Renal cortex interstitium (tissue), 11 donors: Measurements from ENCODE around the gene P2RY2. TPM values are rescaled to one million over a fixed set of nuclear protein-coding genes. Genes with fewer than 3 reads are reported as not detected.
"Not testable (repeated sequence)": the region's sequence is repeated elsewhere in the genome, so short reads cannot be mapped to it uniquely, and the experiment has no call there.

ENCODE experiments used
- DNase-seq, 11 donors: peaks; one replicate each; pipeline ENCODE4 v3.0.0-alpha.2; 2013; ENCODE audit warnings: low read depth in 9 of 11, low spot score in 4 of 11; ENCODE audit errors: extremely low read depth in 1 of 11
- polyA plus RNA-seq, 3 donors: library from polyadenylated mRNA; unstranded; fragments of 120-200 nt; gene quantifications; one replicate each; pipeline ENCODE4 v1.2.1, GENCODE V29; 2013; ENCODE audit not compliant: insufficient read length in 3 of 3

The P2RY2 gene
- polyA plus RNA-seq, 3 donors = 0.50 to 1.1 (median 0.55) TPM

DNA sequence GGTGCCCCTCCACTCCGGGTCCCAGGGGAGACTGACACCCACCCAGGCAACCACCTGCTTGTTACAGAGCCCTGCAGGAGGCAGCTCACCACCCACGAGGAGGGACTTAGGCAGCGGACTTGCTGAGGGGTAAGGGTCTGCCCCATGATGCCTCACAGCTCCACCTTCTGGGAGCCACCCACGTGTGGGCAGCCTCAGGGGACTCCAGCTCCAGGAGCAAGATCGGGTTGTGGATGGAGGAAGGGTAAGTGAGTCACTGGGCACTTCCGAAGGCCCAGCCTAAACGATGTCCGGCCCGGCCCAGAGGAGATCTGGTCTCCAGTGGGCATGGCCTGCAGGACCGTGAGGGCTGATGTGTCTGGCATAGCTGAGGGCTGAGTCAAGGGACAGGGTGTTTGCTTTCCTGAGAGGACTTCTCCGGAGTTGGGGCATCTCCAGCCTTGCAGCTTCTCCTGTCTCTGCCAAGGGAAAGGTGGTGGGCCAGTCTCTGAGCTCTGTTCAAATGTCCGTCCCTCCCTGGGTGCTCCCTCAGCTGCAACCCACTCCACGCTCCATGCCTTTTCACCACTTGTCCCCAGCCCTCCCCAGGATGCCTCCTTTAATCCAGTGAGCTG, 32.3 kb upstream of the P2RY2 start:
- DNase-seq = no peak

DNA sequence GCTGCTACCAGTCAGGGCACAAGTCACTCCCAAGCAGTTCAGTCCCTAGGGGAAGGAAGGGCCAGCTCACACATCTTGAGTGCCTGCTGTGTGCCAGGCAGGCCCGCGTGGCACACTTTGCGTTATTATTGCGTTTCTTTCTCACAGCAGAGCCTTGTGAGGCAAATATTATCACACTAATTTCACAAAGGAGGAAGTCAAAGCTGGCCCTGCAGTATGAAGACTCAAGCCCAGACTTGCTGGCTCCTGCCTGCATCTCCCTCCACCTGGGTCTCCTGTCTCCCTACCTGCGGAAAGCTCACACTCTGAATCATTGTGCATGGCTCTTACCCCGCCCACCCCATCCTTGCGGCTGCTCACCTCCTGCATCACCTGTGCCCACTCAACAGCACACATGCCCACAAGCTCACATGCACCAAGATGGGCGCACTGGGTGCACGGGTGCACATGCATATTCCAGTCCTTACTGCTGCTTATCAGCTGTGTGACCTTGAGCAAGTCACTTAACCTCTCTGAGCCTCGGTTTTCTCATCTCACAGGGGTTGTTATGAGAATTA, 31.7 kb upstream of the P2RY2 start:
- no peak for DNase-seq

DNA sequence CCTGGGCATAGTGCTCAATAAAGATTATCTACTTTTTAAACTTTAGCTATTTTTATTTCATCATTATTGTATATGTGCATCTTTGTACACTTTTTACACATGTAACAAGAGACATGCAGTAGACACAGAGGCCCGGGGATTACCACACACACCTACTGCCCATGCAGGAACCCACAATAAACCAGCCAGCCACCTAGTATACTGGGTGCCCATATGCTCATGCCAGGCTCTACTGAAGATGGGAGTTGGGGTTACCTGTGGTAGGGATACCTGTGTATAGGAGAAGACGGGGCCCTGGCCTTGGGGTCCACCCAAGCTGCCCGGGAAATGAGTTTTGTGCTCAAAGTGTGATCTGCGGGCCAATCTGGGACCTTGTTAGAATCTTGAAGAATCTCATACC, 31.2 kb upstream of the P2RY2 start:
- DNase-seq = no peak

DNA sequence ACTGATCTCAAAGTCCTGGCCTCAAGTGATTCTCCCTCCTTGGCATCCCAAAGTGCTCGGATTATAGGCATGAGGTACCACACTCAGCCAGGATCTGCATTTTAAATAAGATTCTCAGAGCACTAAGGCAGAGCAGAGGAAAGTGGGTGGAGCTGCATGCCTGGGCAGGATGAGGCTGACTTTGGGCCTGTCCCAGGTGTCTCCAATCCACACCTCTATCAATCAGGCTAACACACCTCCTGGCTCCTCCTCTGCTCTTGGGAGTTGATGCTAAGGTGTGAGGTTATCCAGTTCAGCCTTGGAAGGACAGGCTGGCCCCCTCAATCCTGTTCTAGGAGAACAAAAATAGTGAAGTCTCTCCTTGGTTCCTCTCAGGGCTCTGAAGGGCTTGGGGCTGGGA, 30.2 kb upstream of the P2RY2 start:
- no peak for DNase-seq

DNA sequence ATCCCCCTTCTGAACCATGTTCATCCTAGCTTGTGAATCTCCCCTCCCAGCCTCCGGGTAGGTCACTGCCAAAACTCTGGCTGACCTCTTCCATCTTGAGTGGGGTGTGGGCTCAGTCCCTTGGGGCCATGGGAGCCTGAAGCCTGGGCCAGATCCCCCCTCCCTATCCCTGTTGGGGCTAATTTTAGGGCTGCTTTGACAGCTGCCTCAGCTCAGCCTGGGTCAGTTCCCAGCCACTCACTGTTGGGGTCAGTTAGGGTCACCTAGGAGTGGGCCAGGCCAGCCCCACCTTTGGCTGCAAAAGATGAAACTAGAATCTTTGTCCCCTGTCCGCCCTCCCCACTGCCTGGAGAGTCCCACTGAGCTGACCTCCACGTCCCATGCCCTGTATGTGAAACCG, 29.8 kb upstream of the P2RY2 start:
- DNase-seq = no peak

DNA sequence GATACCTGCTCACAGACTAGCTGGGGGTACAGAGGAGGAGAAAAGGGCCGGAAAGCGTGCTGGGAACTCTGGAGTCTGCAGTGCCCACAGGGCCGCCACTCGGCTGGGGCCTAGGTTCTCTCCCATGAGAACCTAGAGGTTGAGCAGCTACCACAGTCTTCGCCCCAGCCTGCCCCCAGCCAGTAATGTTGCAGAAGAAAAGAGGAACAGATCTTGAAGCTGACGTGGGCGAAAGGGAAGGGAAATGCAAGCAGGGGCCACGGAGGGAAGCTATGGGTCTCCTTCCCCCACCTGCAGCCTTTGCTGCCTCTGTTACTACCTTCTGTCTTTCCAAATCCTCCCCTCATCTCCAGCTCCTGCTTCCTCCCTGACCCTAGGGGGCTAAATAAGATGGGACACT, 28.8 kb upstream of the P2RY2 start:
- DNase-seq = no peak

DNA sequence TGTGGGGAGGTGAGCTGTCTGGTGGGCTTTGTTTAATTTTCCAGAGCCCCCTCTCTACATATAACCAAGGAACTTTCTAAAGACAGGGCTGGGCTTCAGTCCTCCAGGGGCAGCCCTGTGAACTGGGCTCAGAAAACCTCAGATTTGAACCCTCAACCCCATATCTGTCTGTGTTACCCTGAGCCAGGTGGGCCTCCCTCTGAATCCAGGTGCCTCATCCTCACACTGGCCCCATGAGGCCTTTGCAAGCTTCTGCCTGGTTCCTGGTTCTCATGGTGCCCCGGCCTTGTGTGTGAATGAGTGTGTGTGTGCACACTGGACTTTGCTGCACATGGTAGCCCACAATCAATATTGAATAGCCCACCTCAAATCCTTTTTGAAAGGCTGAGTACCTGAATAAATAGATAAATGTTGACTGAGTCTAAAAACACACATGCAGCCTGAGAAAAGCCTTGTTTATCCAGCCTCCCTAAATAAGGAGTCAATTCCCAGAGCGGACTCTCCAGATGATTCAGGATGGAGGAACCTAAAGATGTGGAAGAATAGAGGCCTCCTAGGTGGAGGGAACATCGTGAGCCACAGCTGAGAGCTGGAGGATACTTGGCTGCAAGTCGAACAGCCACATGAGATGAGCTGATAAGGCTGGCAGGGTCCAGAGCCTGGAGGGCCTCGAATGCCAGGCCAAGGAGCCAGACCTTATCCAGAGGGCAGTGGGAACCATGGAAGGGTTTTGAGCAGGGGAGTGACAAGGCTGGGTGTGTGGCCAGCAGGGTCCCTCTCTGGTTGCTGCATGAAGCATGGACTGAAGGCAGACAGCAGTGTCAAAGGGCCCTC, 28.1 kb upstream of the P2RY2 start:
- no peak for DNase-seq

DNA sequence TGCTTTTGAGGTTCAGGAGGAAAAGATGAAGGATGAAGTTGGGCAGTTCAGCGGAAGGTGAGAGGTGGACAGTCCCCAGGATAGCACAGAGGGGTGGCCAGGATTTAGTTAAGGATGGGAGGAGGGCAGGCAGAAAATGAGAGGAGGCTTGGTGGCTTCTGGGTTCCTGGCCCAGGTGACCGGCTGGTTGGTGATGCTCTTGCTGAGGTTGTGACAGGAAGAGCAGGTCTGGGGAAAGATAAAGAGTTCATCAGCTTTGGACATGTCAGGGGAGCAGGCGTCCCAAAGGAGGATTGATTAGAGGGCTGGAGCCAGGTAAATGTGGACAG, 27.6 kb upstream of the P2RY2 start:
- DNase-seq = no peak

DNA sequence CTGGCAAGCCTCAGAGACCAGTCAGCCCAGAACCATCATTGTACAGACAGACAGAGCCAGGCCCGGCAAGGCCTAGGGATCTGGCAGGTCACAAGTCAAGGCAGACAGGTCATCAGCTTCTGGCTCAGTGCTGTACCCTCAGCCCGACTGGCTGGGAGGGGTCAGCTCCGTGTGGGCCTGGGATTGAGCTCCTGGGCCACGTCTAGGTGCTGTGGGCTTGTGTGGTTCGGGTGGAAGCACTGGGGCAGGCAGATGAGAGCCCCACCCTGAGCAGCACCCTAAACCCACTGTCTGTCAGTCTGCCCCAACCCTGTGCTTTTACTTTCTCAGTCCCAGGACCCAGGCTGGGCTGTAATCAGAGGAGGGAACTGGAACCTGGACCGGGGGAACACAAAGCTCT, 26.9 kb upstream of the P2RY2 start:
- no peak for DNase-seq

DNA sequence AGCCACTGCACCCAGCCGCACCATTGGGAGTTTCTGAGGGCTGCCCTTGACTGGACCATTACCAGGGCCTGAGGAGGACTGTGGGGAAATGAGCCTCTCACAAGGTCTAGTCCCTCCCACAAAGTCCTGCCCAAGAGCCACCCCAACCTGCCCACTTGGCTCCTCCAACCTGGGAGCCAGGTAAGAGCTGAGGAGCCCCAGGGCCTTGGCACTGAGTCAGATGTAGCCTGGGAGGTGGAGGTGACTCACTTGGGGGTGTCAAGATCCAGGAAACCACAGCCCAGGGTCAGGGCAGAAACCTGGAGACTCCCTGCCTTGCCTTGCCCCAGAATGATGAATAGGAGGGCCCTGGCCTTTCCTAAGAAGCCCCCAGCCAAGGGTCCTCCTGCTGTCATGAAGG, 25.8 kb upstream of the P2RY2 start:
- DNase-seq = no peak

DNA sequence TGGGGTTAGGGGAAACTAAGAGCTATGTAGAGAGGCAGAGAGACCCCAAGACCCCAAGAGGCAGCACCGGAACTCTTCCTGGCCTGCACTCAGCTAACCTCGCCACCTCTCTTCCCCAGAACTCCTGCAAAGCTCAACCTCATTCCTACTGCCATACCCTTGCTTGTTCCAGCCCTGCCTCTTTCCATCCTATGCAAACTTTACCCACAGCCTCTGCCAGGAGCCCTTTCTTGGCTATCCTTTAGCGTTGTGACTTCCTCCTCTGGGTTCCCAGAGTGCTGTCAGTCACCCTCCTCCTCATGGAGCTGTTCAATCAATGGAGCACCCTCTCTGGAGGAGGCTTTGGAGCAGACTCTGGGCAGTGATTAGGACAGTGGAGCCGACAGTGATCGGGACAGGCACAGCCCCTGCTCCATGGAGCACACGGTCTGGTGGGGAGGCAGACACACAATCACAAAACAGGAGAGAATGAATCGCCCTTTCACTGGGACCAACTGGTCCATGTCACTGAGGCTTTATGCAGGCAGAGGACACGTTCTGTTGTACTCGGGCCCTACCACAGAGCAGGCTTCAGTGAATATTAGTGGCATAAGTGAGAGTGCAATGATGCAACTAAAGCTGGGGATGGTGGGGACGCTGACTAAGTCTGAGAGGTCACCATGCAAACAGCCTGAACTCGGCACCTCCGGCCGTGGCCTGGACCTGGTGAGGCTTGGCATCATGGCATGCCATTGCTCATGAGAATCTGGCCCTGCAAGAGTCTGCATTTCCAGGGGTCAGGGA, 24.6 kb upstream of the P2RY2 start:
- DNase-seq = no peak

DNA sequence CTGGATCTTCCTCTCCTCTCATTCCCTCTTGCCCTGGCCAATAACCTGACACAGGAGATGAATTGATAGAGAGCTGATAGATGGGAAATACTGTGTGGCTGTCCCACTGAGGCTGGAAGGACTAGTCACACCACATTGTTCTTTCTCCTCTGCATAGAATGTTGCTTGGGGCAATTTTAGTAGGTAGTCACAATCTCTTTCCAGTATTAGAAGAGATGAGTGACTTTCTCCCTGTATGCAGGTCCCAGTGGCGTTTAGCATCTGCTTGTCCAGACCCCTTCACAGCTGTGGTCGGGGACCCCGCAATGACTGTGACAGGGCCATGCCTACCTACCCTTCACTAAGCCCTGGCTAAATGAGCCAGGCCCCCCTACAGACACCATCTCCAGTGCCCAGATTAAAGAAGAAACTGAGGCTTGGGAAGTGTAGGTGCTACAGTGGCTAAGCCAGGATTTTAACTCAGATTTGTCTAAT, 24.0 kb upstream of the P2RY2 start:
- no peak for DNase-seq

DNA sequence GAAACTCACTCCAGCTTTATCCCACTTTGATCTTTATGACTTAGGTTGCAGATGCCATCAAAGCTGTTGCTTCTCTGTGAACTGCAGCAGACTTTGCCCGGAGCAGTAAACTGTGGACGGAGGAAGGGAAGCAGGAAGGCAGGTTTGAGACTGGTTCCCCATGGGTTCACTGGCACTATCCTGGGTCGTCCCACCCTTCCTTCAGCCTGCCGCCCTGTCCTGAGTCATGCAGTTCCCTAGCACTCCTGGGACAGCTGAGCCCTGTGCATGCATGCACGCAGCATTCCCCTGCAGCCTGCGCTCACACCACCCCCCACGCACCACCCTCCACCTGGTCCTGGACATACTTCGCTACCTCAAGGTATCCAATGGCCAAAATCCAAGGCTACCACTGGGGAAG, 23.5 kb upstream of the P2RY2 start:
- DNase-seq = no peak

DNA sequence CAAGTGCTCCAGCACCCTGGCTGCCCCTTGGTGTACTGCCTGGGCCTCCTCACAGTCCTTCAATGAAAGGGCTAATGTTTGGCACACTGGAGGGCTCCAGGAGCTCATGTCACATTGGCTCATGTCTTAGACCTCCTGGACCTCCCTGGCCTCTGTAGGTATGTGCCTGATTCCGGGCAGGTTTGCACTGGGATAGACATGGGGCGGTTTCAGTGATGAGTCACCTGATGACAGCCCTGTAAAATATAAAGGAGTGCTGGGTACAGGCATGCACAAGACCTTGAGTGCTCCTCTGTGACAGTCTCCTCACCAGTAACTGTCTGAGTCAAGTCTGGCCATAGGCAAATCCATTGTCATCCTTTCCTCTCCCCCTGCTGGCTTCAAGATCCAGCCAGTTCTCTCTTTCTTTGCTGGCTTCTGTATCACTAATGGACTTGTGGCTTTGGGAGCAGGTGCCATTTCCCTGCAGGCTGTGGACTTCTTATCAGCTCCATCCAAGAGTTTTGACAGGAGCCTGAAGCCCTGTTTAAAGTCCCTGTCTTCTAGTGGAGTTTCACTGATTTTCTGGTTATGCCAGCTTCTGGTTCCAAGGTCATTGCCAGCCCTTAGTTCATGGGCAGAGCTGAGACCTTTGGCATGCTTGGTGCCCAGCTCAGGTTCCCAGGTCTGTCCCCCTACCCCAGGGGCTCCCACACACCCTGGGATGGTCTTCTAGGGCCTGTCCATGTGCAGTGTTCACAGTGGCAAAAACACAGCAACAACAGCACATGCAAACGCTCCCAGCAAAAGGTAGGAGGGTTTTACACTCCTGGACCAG, 22.7 kb upstream of the P2RY2 start:
- DNase-seq = no peak

DNA sequence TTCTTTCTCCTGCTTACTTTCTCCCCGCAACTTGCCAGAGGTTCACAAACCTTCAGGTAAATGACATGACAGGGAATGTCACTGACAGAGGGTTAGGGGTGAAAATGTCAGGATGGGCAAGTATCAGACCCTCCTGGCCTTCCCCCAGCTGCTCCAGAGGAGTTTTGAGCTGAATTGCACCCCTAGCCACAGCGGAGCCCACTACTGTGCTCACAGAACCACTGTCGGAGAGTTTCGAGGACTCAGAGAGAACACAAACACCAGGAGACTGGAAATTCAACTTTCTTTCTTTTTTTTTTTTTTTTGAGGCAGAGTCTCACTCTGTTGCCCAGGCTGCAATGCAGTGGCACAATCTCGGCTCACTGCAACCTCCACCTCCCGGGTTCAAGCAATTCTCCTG, 21.5 kb upstream of the P2RY2 start:
- no peak for DNase-seq

DNA sequence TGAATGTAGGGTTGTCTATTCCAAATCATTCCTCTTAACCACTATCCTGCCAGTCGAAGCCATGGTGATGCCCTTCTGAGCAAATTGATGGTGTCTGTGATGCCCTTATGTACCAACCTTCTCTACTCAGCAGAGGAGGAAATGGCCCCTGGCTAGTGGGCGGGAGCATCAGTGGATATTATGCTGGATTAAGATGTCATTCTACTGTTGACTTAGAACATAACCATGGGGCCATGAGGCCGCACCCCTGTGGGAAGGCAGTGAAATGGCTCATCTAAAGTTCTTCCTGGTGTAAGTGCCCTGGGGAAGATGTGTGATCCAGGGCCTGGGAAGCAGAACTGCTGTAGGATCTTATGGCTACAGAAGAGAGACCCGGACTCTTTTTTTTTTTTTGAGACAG, 20.7 kb upstream of the P2RY2 start:
- DNase-seq = no peak

DNA sequence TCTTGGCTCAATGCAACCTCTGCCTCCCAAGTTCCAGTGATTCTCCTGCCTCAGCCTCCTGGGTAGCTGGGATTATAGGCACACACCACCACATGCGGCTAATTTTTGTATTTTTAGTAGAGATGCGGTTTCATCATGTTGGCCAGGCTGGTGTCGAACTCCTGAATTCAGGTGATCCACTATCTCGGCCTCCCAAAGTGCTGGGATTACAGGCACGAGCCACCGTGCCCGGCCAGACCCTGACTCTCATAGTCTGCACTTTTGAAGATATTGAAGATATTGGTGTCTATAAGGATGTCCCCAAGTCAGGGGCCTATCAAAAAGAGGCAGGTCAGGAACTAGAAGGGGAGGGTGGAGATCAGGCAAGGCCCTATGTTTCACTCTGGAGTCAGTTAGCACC, 20.3 kb upstream of the P2RY2 start:
- DNase-seq = not testable (repeated sequence)

DNA sequence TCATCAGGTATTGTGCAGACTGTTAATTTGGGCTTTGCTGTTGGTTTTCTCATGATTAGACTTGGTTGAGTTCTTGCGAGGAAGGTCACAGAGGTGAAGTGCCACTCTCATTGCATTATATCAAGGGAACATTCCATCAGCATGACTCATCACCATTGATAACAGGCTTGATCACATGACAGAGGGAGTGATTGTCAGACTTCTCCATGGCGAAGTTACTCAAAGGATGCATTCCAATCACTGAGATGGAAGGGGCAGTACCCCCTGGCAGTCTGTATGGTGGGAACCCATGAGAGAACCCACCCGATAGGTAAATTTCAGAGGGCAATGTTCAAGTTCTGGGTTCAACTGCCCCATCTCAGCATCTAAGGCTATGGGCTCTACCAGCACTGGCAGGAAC, 19.4 kb upstream of the P2RY2 start:
- no peak for DNase-seq

DNA sequence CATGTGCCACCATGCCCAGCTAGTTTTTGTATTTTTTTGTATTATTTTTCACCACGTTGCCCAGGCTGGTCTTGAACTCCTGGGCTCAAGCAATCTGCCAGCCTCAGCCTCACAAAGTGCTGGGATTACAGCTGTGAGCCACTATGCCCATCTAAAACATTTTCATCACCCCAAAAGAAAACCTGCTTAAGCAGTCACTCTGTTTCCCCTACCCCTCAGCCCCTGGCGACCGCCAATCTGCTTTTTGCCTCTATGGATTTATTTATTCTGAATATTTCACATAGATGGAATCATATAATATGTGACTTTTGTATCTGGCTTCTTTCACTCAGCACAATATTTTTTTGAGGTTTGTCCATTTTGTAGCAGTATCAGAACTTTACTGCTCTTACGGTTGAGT, 18.6 kb upstream of the P2RY2 start:
- DNase-seq = no peak
